ENCODE results near the gene CYB5D1. TPM values are rescaled to one million over a fixed set of nuclear protein-coding genes. Genes with fewer than 3 reads are reported as not detected.

The CYB5D1 gene
- total RNA-seq, 2 experiments from 2014 or later = 18.1 to 24.8 TPM

DNA sequence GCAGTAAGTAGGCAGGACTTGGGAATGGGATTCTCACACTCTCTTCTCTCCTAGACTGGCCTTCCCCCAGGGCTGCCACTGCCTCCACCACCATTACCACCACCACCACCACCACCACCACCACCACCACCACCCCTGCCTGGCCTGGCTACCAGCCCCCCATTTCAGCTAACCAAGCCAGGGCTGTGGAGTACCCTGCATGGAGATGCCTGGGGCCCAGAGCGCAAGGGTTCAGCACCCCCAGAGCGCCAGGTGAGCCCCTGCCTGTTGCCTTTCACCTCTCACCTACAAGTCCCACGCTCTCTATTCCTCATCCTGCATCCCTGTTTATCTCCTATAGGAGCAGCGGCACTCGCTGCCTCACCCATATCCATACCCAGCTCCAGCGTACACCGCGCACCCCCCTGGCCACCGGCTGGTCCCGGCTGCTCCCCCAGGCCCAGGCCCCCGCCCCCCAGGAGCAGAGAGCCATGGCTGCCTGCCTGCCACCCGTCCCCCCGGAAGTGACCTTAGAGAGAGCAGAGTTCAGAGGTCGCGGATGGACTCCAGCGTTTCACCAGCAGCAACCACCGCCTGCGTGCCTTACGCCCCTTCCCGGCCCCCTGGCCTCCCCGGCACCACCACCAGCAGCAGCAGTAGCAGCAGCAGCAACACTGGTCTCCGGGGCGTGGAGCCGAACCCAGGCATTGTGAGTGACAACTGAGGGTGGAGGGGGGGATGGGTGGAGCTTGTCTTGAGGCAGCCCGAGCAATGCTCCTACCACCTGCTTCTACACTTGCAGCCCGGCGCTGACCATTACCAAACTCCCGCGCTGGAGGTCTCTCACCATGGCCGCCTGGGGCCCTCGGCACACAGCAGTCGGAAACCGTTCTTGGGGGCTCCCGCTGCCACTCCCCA is 10.8 kb upstream of the CYB5D1 start:
- intact Hi-C loops (cut with micrococcal nuclease; ENCODE audit: unreplicated experiment) = no loop called here
- Histone ChIP-seq H3K79me2 (ENCODE audit: insufficient read depth, low read depth, low read length) (peaks cover 15% of the 10 kb centered on the region; the same call in 1 of the 2 replicates), H3K9me3 (ENCODE audit: low read length) (no peaks in the 10 kb centered on the region), H3K36me3 (ENCODE audit: insufficient read depth, low read length) (peaks cover 58% of the 10 kb centered on the region), H3K4me3 (ENCODE audit: low read depth, low read length, poor library complexity, severe bottlenecking) (no peak overlapping the region), H3K4me2 (ENCODE audit: low read length) (no peak overlapping the region), H3K4me1 (ENCODE audit: insufficient read depth, low read length, poor library complexity, severe bottlenecking) (peaks cover 25% of the 10 kb centered on the region), H2AFZ (ENCODE audit: low read length) (no peak overlapping the region), H4K20me1 (ENCODE audit: insufficient read depth, low read length) (0 out of 2 replicates have a peak, but pooled peaks cover 8% of the 10 kb centered on the region), H3K27ac (ENCODE audit: low read depth, low read length, poor library complexity, severe bottlenecking) (no peak overlapping the region), H3K9me2 (ENCODE audit: insufficient read depth, low read length) (no peaks in the 10 kb centered on the region)
- no peak for DNase-seq (ENCODE audit: low spot score)
- TF ChIP-seq, protein P1, sequence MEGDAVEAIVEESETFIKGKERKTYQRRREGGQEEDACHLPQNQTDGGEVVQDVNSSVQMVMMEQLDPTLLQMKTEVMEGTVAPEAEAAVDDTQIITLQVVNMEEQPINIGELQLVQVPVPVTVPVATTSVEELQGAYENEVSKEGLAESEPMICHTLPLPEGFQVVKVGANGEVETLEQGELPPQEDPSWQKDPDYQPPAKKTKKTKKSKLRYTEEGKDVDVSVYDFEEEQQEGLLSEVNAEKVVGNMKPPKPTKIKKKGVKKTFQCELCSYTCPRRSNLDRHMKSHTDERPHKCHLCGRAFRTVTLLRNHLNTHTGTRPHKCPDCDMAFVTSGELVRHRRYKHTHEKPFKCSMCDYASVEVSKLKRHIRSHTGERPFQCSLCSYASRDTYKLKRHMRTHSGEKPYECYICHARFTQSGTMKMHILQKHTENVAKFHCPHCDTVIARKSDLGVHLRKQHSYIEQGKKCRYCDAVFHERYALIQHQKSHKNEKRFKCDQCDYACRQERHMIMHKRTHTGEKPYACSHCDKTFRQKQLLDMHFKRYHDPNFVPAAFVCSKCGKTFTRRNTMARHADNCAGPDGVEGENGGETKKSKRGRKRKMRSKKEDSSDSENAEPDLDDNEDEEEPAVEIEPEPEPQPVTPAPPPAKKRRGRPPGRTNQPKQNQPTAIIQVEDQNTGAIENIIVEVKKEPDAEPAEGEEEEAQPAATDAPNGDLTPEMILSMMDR (conservative IDR thresholded peaks at IDR 0.05; ENCODE audit: low read length) = no peak
- no peak for TF ChIP-seq EZH2phosphoT487 (IDR thresholded peaks at IDR 0.05; ENCODE audit: borderline replicate concordance, low read depth, low read length)
- BruUV-seq (replicated peaks) = no TSS peak
- ChIA-PET CTCF (ENCODE audit: unreplicated experiment) (no interaction called here), POLR2A (interaction anchor here (0.6 to 1.0 kb wide), 2 partner anchors 9 to 10 kb away, joined by 3 read pairs; no protein-coding TSS in a partner anchor)

DNA sequence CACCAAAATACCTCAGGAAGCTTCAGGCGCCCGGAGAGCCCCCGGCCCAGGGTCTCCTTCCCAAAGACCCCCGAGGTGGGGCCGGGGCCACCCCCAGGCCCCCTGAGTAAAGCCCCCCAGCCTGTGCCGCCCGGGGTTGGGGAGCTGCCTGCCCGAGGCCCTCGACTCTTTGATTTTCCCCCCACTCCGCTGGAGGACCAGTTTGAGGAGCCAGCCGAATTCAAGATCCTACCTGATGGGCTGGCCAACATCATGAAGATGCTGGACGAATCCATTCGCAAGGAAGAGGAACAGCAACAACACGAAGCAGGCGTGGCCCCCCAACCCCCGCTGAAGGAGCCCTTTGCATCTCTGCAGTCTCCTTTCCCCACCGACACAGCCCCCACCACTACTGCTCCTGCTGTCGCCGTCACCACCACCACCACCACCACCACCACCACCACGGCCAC is 9.6 kb upstream of the CYB5D1 start:
- no peak overlapping the region for H3K4me2 ChIP-seq (ENCODE audit: low read length)
- H3K4me3 ChIP-seq (ENCODE audit: low read depth, low read length, poor library complexity, severe bottlenecking) = no peak overlapping the region
- no TSS peak for BruUV-seq (replicated peaks)
- TF ChIP-seq EZH2phosphoT487 (IDR thresholded peaks at IDR 0.05; ENCODE audit: borderline replicate concordance, low read depth, low read length) = no peak
- TF ChIP-seq, protein P1 (conservative IDR thresholded peaks at IDR 0.05; ENCODE audit: low read length) = no peak
- H2AFZ ChIP-seq (ENCODE audit: low read length) = no peak overlapping the region
- intact Hi-C loops (cut with micrococcal nuclease; ENCODE audit: unreplicated experiment) = no loop called here
- CTCF ChIA-PET (ENCODE audit: unreplicated experiment) = no interaction called here
- no peak overlapping the region for H3K27ac ChIP-seq (ENCODE audit: low read depth, low read length, poor library complexity, severe bottlenecking)
- H3K4me1 ChIP-seq (ENCODE audit: insufficient read depth, low read length, poor library complexity, severe bottlenecking) = peaks cover 28% of the 10 kb centered on the region
- no peaks in the 10 kb centered on the region for H3K9me3 ChIP-seq (ENCODE audit: low read length)
- no peak for DNase-seq (ENCODE audit: low spot score)
- peaks cover 70% of the 10 kb centered on the region for H3K36me3 ChIP-seq (ENCODE audit: insufficient read depth, low read length)
- H4K20me1 ChIP-seq (ENCODE audit: insufficient read depth, low read length) = 0 out of 2 replicates have a peak, but pooled peaks cover 8% of the 10 kb centered on the region
- peaks cover 15% of the 10 kb centered on the region; the same call in 1 of the 2 replicates for H3K79me2 ChIP-seq (ENCODE audit: insufficient read depth, low read depth, low read length)
- H3K9me2 ChIP-seq (ENCODE audit: insufficient read depth, low read length) = no peaks in the 10 kb centered on the region
- POLR2A ChIA-PET = no interaction called here

DNA sequence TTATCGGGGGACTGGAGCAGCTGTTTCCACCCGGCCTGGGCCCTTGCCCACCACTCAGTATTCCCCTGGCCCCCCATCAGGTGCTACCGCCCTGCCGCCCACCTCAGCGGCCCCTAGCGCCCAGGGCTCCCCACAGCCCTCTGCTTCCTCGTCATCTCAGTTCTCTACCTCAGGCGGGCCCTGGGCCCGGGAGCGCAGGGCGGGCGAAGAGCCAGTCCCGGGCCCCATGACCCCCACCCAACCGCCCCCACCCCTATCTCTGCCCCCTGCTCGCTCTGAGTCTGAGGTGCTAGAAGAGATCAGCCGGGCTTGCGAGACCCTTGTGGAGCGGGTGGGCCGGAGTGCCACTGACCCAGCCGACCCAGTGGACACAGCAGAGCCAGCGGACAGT is 9.1 kb upstream of the CYB5D1 start:
- Histone ChIP-seq H3K4me3 (ENCODE audit: low read depth, low read length, poor library complexity, severe bottlenecking) (no peak overlapping the region), H3K4me1 (ENCODE audit: insufficient read depth, low read length, poor library complexity, severe bottlenecking) (peaks cover 28% of the 10 kb centered on the region), H4K20me1 (ENCODE audit: insufficient read depth, low read length) (0 out of 2 replicates have a peak, but pooled peaks cover 8% of the 10 kb centered on the region), H2AFZ (ENCODE audit: low read length) (no peak overlapping the region), H3K27ac (ENCODE audit: low read depth, low read length, poor library complexity, severe bottlenecking) (no peak overlapping the region), H3K9me3 (ENCODE audit: low read length) (no peaks in the 10 kb centered on the region), H3K79me2 (ENCODE audit: insufficient read depth, low read depth, low read length) (peaks cover 15% of the 10 kb centered on the region; the same call in 1 of the 2 replicates), H3K4me2 (ENCODE audit: low read length) (no peak overlapping the region), H3K9me2 (ENCODE audit: insufficient read depth, low read length) (no peaks in the 10 kb centered on the region), H3K36me3 (ENCODE audit: insufficient read depth, low read length) (peaks cover 75% of the 10 kb centered on the region)
- POLR2A ChIA-PET = no interaction called here
- intact Hi-C loops (cut with micrococcal nuclease; ENCODE audit: unreplicated experiment) = no loop called here
- no TSS peak for BruUV-seq (replicated peaks)
- no peak for DNase-seq (ENCODE audit: low spot score)
- CTCF ChIA-PET (ENCODE audit: unreplicated experiment) = no interaction called here
- no peak for TF ChIP-seq EZH2phosphoT487 (IDR thresholded peaks at IDR 0.05; ENCODE audit: borderline replicate concordance, low read depth, low read length)
- TF ChIP-seq, protein P1 (conservative IDR thresholded peaks at IDR 0.05; ENCODE audit: low read length) = no peak

All from OCI-LY7 (cell line).